Hematopoietic multipotent progenitor cell (in vitro differentiated cells): ENCODE results near the gene NCOA7. TPM values are rescaled to one million over a fixed set of nuclear protein-coding genes. Genes with fewer than 3 reads are reported as not detected.
"Not testable (repeated sequence)": the region's sequence is repeated elsewhere in the genome, so short reads cannot be mapped to it uniquely, and the experiment has no call there.

Experiments
- DNase-seq, 3 donors: peaks; one replicate each; pipeline ENCODE4 v3.0.0-alpha.2; 2011 to 2015; ENCODE audit warnings: low read depth in 2 of 3, low spot score in 2 of 3
- small RNA-seq: library from RNA; depleted of rRNA; stranded (forward); fragments of <200 nt; gene quantifications from one replicate; pipeline ENCODE3, GENCODE V24; 2012
- total RNA-seq: library from RNA; depleted of rRNA; stranded (reverse); fragments of >200 nt; gene quantifications from one replicate; pipeline ENCODE4 v1.2.3, GENCODE V29; 2012

The NCOA7 gene
- total RNA-seq, 1 donor = 105 TPM

DNA sequence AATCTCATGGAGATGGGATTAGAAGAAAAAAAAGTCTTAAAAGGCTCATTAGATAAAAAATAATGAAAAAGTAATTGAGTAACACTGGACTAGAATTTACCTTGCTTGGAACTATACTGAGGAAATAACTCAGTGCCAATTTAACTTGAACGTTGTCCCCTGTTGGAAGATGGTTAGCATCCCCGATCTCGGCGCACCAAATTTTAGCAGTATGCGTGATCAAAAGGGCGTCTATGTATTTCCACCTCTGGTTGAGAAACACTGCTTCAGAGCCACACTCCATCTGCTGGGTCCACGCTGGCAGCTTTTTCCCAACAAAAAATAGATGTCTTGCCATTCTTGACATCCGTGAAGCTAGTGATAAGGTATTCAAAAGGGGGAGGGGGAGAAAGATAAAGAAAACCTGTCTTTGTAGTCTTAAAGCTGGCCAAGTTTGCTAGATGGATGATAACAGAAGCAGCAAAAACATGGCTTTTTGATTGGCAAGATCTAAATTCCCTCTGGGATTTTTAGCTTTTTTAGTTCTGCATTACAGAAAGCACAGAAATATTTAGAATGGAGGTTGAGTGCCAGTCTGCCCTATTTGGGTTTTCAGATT, 172.2 kb downstream of the NCOA7 start:
- DNase-seq = no peak

GRCh38 chr6:125963817-125964216, 173.1 kb downstream of the NCOA7 start:
- no peak for DNase-seq

GRCh38 chr6:125966569-125966968, 175.8 kb downstream of the NCOA7 start:
- no peak for DNase-seq

DNA sequence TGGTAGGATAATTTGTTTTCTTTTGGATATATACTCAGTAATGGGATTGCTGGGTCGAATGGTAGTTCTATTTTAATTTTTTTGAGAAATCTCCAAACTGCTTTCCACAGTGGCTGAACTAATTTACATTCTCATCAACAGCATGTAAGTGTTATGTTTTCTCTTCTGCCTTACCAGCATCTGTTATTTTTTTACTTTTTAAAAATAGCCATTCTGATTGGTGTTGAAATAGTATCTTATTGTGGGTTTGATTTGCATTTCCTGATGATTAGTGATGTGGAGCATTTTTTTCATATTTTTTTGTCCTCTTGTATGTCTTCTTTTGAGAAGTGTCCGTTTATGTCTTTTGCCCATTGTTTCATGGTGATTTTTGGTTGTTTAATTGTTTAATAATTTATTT, 177.7 kb downstream of the NCOA7 start:
- DNase-seq = no peak

DNA sequence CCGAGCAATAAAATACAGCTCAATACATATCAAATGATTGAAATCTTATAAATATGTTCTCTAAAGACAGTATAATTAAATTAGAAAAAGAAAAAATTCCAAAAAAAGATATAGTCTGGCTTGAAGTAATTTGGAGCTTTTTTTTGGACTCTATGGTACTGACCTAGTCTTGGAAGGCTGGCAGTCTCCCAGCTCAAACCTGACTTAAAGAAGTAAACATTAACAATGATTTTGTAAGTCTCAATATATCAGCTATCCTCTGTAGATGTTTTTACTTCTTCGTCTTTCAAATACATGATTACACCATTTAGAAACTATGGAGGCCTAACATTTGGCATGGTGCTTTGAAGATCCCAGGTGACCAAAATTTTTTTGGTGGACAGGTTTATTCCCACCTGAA, 180.0 kb downstream of the NCOA7 start:
- no peak for DNase-seq

- not testable (repeated sequence) for DNase-seq
These were observed 181.7 kb downstream of the NCOA7 start for GRCh38 chr6:125972478-125972877.

DNA sequence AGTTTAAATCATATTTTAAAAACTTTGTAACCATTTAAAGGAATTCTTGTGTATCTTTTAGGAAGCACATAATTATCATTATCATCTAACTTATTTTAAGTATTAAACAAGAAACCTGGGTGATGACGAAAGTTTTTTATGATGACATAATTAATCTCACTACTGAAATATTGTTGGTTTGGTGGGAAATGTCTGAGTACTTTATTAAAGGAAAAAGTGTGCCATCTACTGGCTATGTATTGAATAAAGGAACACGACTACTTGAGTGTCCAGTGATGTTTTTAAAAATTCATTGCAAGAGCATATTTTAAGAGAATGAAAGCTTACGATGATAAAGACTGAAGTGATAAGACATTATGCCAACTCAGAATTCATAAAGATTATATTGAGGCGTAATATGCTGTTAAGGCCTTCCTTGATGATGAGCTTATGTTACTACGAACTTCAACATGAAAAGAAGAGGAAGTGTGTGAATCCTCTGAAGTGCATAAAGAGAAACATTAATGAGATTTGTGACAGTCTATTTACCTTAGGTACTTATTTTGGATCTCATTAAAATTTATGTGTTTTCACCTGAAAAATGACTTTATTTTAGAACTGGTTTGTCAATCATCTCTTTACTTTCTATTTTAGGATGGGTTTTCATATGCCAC, 183.6 kb downstream of the NCOA7 start:
- peak in 2 of 3 donors; percentile 49 to 84 for DNase-seq

- no peak for DNase-seq
These were observed 188.3 kb downstream of the NCOA7 start for GRCh38 chr6:125979101-125979500.

Small RNAs within 50 kb of the gene (small RNA-seq; reads per million reads assigned to genes)
- gene RNA5SP216 = not detected

Other genes with a start within 250 kb of the NCOA7 start
- not detected for gene HEY2, start 41.3 kb upstream of the NCOA7 start, total RNA-seq
- gene HINT3, start 165.8 kb downstream of the NCOA7 start, total RNA-seq = 10.2 TPM
- 12.1 TPM for gene TRMT11, start 195.6 kb downstream of the NCOA7 start, total RNA-seq